Neural cell (in vitro differentiated cells): ENCODE measurements around the gene DENND4C.

ENCODE experiments used
- EP300 ChIP-seq: fragments of 450-650 bp; conservative IDR thresholded peaks from 2 replicates; pipeline ENCODE4 v1.6.1; 2014; ENCODE audit warnings: antibody characterized with exemption, mild to moderate bottlenecking, moderate library complexity; ENCODE audit not compliant: poor library complexity, severe bottlenecking
- MXI1 ChIP-seq: fragments of 450-650 bp; conservative IDR thresholded peaks from 2 replicates; pipeline ENCODE4 v1.6.1; 2014; ENCODE audit warnings: antibody characterized with exemption, mild to moderate bottlenecking; ENCODE audit not compliant: poor library complexity, severe bottlenecking
- POLR2AphosphoS5 ChIP-seq: IDR thresholded peaks from 2 replicates; pipeline ENCODE4 v1.6.1; 2012
- SMC3 ChIP-seq: fragments of 450-650 bp; conservative IDR thresholded peaks from 2 replicates; pipeline ENCODE4 v1.6.1; 2014; ENCODE audit warnings: antibody characterized with exemption, mild to moderate bottlenecking, moderate library complexity; ENCODE audit not compliant: poor library complexity
- TAF1 ChIP-seq: IDR thresholded peaks from 2 replicates; pipeline ENCODE4 v1.6.1; 2012; ENCODE audit warnings: low read depth
- TF ChIP-seq, protein P1 (sequence below): fragments of 450-650 bp; IDR thresholded peaks from 2 replicates; pipeline ENCODE4 v1.5.1; 2014; ENCODE audit warnings: antibody characterized with exemption, mild to moderate bottlenecking, moderate library complexity; ENCODE audit not compliant: poor library complexity, severe bottlenecking
- TF ChIP-seq, protein P2 (sequence below): IDR thresholded peaks from 2 replicates; pipeline ENCODE4 v1.6.1; 2012; ENCODE audit warnings: borderline replicate concordance

DNA sequence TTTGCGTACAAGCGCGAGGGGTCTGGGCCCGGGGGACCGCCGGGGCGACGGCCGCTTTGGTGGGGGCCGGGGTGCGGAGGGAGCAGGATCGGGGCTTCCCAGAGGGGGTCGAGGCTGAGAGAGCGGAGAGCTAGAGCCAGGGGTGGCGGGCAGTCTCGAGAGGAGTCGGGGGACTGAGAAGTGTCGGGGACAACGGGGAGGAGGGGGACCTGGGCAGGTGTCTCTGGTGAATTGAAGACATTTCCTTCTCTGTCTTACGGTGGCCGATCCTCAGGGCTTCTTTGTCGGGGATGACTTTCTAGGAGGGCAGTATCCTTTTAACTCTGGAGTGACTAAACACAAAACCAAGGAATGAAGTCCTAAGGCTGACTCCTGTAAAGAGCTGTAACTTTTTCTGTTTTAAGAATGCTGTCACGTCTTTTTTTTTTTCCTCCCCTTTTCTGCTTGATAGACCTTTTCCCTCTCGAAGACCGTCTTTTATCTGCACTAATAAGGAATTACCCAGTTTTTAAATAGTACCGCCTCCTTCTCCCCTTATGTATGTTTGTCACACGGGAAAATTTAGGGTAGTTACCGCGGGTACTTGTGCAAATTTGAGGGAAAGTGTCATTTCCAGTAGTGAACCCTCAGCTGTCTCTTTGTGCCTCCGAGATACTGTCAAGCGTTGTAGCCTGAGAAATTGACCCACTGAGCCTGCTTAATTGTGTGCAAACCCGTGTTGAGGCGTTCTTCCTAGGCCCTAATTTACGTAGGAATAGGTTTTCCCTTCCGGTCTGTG, 822 bp downstream of the DENND4C start:
- TF ChIP-seq POLR2AphosphoS5 (no peak), MXI1 (no peak), SMC3 (no peak), EP300 (no peak), TAF1 (no peak)
- TF ChIP-seq, protein P1, sequence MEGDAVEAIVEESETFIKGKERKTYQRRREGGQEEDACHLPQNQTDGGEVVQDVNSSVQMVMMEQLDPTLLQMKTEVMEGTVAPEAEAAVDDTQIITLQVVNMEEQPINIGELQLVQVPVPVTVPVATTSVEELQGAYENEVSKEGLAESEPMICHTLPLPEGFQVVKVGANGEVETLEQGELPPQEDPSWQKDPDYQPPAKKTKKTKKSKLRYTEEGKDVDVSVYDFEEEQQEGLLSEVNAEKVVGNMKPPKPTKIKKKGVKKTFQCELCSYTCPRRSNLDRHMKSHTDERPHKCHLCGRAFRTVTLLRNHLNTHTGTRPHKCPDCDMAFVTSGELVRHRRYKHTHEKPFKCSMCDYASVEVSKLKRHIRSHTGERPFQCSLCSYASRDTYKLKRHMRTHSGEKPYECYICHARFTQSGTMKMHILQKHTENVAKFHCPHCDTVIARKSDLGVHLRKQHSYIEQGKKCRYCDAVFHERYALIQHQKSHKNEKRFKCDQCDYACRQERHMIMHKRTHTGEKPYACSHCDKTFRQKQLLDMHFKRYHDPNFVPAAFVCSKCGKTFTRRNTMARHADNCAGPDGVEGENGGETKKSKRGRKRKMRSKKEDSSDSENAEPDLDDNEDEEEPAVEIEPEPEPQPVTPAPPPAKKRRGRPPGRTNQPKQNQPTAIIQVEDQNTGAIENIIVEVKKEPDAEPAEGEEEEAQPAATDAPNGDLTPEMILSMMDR: no peak
- TF ChIP-seq, protein P2, sequence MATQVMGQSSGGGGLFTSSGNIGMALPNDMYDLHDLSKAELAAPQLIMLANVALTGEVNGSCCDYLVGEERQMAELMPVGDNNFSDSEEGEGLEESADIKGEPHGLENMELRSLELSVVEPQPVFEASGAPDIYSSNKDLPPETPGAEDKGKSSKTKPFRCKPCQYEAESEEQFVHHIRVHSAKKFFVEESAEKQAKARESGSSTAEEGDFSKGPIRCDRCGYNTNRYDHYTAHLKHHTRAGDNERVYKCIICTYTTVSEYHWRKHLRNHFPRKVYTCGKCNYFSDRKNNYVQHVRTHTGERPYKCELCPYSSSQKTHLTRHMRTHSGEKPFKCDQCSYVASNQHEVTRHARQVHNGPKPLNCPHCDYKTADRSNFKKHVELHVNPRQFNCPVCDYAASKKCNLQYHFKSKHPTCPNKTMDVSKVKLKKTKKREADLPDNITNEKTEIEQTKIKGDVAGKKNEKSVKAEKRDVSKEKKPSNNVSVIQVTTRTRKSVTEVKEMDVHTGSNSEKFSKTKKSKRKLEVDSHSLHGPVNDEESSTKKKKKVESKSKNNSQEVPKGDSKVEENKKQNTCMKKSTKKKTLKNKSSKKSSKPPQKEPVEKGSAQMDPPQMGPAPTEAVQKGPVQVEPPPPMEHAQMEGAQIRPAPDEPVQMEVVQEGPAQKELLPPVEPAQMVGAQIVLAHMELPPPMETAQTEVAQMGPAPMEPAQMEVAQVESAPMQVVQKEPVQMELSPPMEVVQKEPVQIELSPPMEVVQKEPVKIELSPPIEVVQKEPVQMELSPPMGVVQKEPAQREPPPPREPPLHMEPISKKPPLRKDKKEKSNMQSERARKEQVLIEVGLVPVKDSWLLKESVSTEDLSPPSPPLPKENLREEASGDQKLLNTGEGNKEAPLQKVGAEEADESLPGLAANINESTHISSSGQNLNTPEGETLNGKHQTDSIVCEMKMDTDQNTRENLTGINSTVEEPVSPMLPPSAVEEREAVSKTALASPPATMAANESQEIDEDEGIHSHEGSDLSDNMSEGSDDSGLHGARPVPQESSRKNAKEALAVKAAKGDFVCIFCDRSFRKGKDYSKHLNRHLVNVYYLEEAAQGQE: no peak
